Retinal pigment epithelial cell (primary cell): ENCODE data around the gene ANKRD52.

ENCODE experiments used
- DNase-seq: peaks from one replicate; pipeline ENCODE4 v3.0.0-alpha.2; 2010; ENCODE audit warnings: low read depth
- H3K4me3 ChIP-seq: 2 replicates; pipeline ENCODE4 v1.5.1; 2011; ENCODE audit warnings: mild to moderate bottlenecking, low read length, control low read depth, moderate library complexity
- TF ChIP-seq, protein P1 (sequence below): conservative IDR thresholded peaks from 2 replicates; pipeline ENCODE4 v1.5.1; 2011; ENCODE audit warnings: low read depth, low read length, control low read depth, inconsistent platforms

ANKRD52 gene

DNA sequence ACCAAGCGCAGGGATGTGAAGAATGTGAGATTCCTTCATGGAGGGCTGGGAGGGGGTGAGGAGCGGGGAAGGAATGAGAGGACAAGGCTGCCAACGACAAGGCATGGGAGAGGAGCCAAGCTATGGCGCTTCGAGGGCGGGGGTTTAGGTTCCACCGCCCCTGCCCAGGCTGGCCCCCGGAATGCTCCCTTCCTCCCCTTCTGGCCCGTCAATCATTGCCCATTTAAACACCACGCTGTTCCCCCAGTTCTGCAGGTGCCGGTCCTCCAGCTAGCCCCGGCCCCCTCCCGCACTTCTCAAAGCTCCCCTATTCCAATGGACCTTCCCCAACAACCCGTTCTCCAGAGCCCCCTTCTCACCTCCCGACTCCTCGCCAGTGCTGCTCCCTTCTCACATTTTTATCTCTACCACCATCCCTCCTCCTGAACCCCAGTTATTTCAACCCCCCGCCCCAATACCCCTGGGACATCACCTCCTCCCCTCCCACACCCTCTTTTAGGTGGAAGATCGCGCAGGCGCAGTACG lies 36.9 kb downstream of the ANKRD52 start:
- TF ChIP-seq, protein P1, sequence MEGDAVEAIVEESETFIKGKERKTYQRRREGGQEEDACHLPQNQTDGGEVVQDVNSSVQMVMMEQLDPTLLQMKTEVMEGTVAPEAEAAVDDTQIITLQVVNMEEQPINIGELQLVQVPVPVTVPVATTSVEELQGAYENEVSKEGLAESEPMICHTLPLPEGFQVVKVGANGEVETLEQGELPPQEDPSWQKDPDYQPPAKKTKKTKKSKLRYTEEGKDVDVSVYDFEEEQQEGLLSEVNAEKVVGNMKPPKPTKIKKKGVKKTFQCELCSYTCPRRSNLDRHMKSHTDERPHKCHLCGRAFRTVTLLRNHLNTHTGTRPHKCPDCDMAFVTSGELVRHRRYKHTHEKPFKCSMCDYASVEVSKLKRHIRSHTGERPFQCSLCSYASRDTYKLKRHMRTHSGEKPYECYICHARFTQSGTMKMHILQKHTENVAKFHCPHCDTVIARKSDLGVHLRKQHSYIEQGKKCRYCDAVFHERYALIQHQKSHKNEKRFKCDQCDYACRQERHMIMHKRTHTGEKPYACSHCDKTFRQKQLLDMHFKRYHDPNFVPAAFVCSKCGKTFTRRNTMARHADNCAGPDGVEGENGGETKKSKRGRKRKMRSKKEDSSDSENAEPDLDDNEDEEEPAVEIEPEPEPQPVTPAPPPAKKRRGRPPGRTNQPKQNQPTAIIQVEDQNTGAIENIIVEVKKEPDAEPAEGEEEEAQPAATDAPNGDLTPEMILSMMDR = no peak
- peak; percentile 66 for DNase-seq
- H3K4me3 ChIP-seq = peak overlapping the region; percentile 95

DNA sequence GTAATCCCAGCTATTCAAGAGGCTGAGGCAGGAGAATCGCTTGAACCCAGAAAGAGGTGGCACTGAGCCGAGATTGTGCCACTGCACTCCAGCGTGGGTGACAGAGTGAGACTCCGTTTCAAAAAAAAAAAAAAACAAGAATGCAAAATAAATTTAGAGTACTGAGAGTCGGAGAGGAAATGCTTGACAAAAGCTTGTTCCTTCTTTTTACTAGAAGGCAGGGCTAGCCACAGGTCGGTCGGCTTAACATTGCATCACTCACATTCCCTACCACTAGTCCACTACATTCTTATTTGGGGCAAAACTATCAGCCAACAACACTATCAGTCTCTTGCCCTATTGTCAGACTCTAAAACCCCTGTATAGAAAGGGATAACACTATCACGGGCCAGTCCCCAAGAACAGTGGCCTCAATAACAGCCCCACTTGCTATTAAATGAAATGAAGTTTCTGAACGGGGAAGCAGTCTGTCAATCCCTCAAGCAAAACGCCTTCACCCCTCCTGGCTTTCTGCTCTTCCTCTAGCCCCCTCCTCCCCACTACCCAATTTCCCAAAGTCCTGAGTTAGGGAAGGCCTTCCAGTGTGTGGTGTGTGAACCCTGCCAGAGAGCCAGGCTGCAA lies 37.5 kb downstream of the ANKRD52 start:
- no peak for DNase-seq
- peak overlapping the region; percentile 95 for H3K4me3 ChIP-seq
- TF ChIP-seq, protein P1 = no peak

DNA sequence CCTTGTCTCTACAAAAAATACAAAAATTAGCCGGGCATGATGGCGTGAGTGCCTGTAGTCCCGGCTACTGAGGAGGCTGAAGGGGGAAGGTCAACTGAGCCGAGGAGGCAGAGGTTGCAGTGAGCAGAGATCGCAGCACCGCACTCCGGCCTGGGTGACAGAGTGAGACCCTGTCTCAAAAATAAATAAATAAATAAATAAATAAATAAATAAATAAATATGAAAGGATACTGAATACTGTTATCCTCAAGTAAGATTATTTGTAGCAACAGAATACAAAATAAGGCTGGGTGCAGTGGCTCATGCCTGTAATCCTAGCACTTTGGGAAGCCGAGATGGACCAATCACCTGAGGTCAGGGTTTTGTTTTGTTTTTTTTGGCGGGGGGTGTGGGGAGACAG lies 38.3 kb downstream of the ANKRD52 start:
- no peak for DNase-seq
- TF ChIP-seq, protein P1 = no peak
- peak overlapping the region; percentile 20 for H3K4me3 ChIP-seq

DNA sequence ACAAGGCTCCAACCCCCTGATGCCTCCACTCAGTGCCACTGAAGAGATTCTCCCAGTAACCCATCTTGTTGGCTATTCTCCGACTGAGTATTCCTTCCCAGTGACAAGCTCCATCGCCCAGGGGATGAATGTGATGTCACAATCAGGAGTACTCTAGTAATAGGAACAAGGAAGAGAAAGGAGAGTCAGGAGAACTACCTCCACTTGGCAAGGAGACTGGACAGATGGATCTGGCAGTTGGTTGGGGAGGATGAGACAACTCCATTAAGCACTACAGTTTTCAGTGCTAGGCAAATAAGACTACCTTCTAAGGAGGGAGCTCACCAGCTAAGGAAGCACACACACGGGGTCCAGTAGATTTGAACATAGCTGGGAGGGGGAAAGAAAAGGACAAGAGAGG lies 41.7 kb downstream of the ANKRD52 start:
- TF ChIP-seq, protein P1 = no peak
- no peak overlapping the region for H3K4me3 ChIP-seq
- DNase-seq = no peak

DNA sequence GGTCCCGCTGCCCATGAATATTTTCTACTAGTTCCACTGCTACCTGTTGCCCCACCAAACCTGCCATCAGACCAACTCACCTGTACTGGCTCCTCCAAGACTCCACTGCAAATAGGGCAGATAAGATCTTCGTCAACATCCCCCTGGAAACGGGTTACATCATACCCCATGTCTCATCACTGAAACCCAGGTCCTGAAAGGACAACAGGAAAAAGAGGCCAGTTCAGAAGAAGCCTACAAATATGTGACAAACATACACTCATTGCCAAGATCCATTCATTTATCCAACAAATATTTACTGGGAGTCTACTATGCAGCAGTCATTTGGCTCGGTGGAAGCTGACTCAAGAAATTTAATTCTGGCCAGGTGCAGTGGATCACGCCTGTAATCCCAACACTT lies 44.3 kb downstream of the ANKRD52 start:
- no peak overlapping the region for H3K4me3 ChIP-seq
- DNase-seq = no peak
- TF ChIP-seq, protein P1 = no peak

DNA sequence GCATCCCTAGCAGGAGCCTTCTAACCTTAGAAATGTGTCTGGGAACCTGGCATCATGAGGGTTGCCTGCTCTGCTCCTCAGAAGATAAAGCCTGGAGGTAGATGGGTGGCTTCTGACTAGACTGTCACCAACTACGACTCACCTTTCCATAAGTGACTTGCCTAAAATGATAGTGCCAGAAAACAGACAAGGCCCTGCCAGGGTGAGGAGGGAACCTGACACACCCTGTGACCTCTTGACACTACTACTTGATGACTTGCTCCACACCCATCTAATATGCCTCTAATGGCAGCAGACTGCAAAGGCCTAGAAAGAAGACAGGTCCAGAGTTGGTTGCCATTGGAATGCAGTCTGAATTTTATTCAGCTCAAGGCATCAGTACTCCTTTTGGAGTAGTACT lies 45.8 kb downstream of the ANKRD52 start:
- DNase-seq = no peak
- TF ChIP-seq, protein P1 = no peak
- no peak overlapping the region for H3K4me3 ChIP-seq

DNA sequence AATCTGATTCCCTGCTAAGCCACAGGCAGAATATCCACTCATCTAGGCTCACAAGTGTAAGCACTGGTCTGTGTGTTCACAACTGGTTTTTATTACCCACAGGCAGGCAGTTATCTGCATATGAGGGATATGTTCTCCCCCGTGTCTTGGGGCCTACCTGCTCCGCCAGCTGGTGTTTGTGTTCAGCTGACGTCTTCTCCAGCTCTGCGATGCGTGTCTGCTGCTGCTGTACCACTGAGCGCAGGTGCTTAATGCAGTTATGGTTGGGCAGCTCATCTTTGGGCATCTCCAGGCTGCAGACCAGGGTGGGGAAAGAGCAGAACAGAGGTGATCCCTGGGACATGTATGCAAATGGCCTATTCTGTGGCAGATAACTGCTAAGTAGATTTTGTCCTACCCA lies 50.2 kb downstream of the ANKRD52 start:
- no peak for DNase-seq

More for the DNA sequence above, 50.2 kb downstream of the ANKRD52 start:
- TF ChIP-seq, protein P1 = no peak
- H3K4me3 ChIP-seq = no peak overlapping the region
